T-helper 17 cell (primary cell): ENCODE measurements around the gene CD72. TPM values are rescaled to one million over a fixed set of nuclear protein-coding genes. Genes with fewer than 3 reads are reported as not detected.
"Not testable (repeated sequence)": the region's sequence is repeated elsewhere in the genome, so short reads cannot be mapped to it uniquely, and the experiment has no call there.

Experiments used
- ATAC-seq: fragments of 150-1000 bp; cut with Tn5 transposase; 2 replicates; pipeline ENCODE4 v1.10.0; 2021; ENCODE audit warnings: mild to moderate bottlenecking, moderate library complexity
- DNase-seq, 3 donors: peaks; one replicate each; pipeline versions ENCODE4 v3.0.0 to v3.0.0-alpha.2; 2020 to 2021
- H3K9me3 ChIP-seq: one replicate; pipeline ENCODE4 v1.7.0; 2013; ENCODE audit warnings: low read length, mild to moderate bottlenecking; ENCODE audit not compliant: control insufficient read depth, poor library complexity, severe bottlenecking
- H3K27ac Mint-ChIP-seq: one replicate; pipeline ENCODE4 v1.8.0; 2022; ENCODE audit warnings: mild to moderate bottlenecking, moderate library complexity, mixed read lengths
- H3K27me3 Mint-ChIP-seq: one replicate; pipeline ENCODE4 v1.8.0; 2022; ENCODE audit warnings: mixed read lengths
- H3K36me3 Mint-ChIP-seq: one replicate; pipeline ENCODE4 v1.8.0; 2022; ENCODE audit warnings: low read depth, mixed read lengths
- H3K4me1 Mint-ChIP-seq: one replicate; pipeline ENCODE4 v1.8.0; 2022; ENCODE audit warnings: mild to moderate bottlenecking, mixed read lengths
- H3K4me3 Mint-ChIP-seq: one replicate; pipeline ENCODE4 v1.8.0; 2022; ENCODE audit warnings: mild to moderate bottlenecking, moderate library complexity, mixed read lengths
- total RNA-seq, 4 donors: library from RNA in 2 of 4; stranded (reverse) in 2 of 4; gene quantifications; one replicate each; pipeline ENCODE4 v1.2.3 and lab custom pipeline; 2022 to 2026

CD72 gene
- total RNA-seq, 2 donors from 2014 or later: 3.5 to 8.1 TPM

DNA sequence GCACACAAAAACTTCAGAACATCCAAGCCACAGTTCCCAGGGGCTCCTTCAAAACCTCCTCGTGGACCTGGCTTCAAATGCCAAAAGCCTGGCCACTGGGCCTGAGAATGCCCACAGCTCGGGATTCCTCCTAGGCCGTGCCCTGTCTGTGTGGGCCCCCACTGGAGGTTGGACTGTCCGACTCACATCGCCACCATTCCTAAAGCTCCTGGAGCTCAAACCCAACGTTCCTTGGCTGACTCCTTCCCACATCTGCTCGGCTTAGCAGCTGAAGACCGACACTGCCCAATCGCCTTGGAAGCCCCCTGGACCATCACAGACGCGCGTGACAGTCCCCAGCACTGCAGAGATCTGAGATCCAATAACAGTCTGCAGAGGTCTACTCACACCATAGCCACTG, 24.8 kb upstream of the CD72 start:
- H3K27ac Mint-ChIP-seq: no peak overlapping the region
- no peaks in the 10 kb centered on the region for H3K9me3 ChIP-seq
- no peaks in the 10 kb centered on the region for H3K27me3 Mint-ChIP-seq
- peaks cover 2% of the 10 kb centered on the region for H3K36me3 Mint-ChIP-seq
- ATAC-seq (no peak), DNase-seq (no peak)
- H3K4me1 Mint-ChIP-seq: peaks cover 28% of the 10 kb centered on the region
- no peak overlapping the region for H3K4me3 Mint-ChIP-seq

DNA sequence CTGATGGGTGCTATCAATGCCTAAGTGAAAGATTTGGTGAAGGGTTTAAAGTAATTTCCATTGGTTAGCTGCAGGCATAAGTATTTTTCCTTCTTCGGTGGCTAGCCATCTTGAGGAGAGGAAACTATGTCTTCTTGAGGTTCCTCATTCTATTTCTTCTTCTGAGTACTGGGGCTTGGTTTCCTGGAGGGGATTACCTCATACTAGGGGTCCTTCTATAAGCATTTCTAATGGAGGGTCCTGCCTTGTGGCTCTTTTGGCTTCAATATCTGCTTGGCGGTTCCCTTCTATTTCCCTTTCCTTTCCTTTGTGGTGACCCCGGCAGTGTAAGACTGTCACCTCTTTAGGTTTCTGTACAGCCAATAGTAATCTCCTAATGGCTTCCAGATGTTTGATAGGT, 23.3 kb upstream of the CD72 start:
- H3K27me3 Mint-ChIP-seq, ATAC-seq, H3K36me3 Mint-ChIP-seq, H3K4me3 Mint-ChIP-seq, H3K9me3 ChIP-seq, DNase-seq, H3K27ac Mint-ChIP-seq: not testable (repeated sequence)
- peaks cover 31% of the 10 kb centered on the region for H3K4me1 Mint-ChIP-seq

DNA sequence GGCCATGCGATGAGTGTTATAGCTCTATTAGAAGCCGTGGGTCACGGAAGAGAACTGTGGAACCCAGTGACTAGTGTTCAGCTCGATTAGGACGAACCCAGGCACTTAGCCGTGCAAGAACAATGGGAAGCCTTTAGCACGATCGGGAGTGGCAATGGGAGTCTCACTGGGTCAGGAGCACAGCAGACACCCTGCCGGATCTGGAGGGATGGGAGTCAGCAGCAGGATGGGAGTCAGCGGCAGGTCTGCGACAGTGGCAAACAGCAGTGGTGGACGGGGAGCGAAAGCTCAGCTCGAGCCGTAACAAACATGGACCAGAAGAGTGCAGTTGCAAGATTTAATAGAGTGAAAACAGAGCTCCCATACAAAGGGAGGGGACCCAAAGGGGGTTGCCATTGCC, 22.2 kb upstream of the CD72 start:
- H3K27me3 Mint-ChIP-seq, H3K36me3 Mint-ChIP-seq, DNase-seq, H3K9me3 ChIP-seq, H3K4me3 Mint-ChIP-seq, ATAC-seq, H3K27ac Mint-ChIP-seq: not testable (repeated sequence)
- H3K4me1 Mint-ChIP-seq: peaks cover 29% of the 10 kb centered on the region

DNA sequence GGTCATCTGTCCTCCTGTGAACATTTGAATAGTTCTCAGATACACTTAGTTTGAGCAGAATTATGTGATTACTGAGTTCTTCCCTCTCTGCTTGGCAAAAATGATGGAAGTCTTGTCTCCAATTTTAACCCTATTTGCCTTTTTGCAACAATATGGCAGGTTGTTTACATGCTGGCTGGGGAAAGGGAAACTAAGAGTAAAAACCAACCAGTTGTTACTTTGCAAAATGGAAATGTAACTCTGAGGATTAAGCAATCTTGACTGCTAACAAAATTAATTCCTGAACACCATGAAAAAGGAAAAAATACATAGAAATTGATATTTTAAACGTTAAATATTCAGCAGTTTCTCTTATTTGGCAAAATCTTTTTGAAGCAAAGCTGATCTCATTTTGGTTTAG, 21.4 kb upstream of the CD72 start:
- ATAC-seq (no peak), DNase-seq (no peak)
- H3K27me3 Mint-ChIP-seq: no peaks in the 10 kb centered on the region
- H3K4me3 Mint-ChIP-seq: no peak overlapping the region
- H3K4me1 Mint-ChIP-seq: peaks cover 32% of the 10 kb centered on the region
- H3K27ac Mint-ChIP-seq: no peak overlapping the region
- no peaks in the 10 kb centered on the region for H3K9me3 ChIP-seq
- peaks cover 5% of the 10 kb centered on the region for H3K36me3 Mint-ChIP-seq

DNA sequence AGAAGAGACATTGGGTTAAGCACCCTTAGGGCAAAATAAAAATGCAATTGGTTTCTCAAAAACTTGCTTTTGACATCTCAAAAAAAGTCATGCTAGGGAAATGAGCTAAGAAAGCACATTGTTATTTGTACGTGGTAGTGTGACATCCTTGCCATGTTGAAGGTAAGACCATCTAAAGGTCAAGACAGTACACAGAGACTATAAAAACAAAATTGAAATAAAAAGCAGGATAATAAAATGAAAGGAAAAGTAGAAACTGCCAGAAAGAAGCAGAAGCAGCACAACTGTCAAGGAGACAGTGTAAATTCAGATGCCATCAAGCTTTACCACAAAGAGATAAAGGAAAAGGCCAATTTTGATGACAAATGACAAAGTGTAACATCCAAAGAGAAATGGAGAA, 21.0 kb upstream of the CD72 start:
- not testable (repeated sequence) for DNase-seq, H3K27ac Mint-ChIP-seq, H3K36me3 Mint-ChIP-seq, ATAC-seq, H3K27me3 Mint-ChIP-seq, H3K9me3 ChIP-seq, H3K4me3 Mint-ChIP-seq
- H3K4me1 Mint-ChIP-seq: peaks cover 33% of the 10 kb centered on the region

DNA sequence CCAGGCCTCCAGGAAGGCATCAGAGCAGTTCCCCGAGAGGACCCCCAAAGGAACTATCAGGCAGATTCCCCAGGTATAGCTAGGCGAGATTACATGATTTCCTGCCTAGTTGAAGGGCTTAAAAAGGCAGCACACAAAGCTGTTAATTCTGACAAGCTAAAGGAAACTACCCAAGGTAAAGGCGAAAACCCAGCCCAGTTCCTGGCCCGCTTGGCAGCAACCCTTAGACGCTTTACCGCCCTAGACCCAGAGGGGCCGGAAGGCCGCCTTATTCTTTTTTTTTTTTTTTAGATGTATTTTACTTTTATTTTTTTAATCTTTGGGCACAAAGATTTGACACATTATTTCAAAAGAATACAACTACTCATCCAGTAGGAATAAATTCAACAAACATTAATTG, 20.5 kb upstream of the CD72 start:
- not testable (repeated sequence) for H3K4me3 Mint-ChIP-seq, H3K36me3 Mint-ChIP-seq, H3K9me3 ChIP-seq, DNase-seq, H3K27me3 Mint-ChIP-seq
- Mint-ChIP-seq H3K4me1 (peaks cover 33% of the 10 kb centered on the region), H3K27ac (peak overlapping the region; percentile 65)
- peak; percentile 41 for ATAC-seq

DNA sequence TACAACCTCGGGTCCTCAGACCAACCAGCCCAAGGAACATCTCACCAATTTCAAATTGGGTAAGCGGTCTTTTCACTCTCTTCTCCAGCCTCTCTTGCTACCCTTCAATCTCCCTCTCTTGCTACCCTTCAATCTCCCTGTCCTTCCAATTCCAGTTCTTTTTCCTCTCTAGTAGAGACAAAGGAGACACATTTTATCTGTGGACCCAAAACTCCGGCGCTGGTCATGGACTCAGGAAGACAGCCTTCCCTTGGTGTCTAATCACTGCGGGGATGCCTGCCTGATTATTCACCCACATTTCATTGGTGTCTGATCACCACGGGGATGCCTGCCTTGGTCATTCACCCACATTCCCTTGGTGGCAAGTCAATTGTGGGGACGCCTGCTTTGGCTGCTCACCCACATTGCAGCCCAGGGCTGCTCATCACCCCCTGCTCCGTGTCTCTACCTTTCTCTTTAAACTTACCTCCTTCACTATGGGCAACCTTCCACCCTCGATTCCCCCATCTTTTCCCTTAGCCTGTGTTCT, 19.3 kb upstream of the CD72 start:
- H3K4me3 Mint-ChIP-seq, H3K36me3 Mint-ChIP-seq, H3K27me3 Mint-ChIP-seq, DNase-seq, H3K9me3 ChIP-seq, ATAC-seq: not testable (repeated sequence)
- Mint-ChIP-seq H3K4me1 (peaks cover 32% of the 10 kb centered on the region), H3K27ac (peak overlapping the region; percentile 65)

DNA sequence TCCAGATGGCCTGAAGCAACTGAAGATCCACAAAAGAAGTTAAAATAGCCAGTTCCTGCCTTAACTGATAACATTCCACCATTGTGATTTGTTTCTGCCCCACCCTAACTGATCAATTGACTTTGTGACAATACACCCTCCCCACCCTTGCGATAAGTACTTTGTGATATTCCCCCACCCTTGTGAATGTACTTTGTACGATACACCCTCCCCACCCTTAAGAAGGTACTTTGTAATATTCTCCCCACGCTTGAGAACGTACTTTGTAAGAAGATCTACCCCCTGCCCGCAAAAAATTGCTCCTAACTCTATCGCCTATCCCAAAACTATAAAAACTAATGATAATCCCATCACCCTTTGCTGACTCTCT, 18.6 kb upstream of the CD72 start:
- Mint-ChIP-seq H3K27ac (peak overlapping the region; percentile 51), H3K4me1 (peaks cover 32% of the 10 kb centered on the region)
- H3K4me3 Mint-ChIP-seq, ATAC-seq, H3K36me3 Mint-ChIP-seq, H3K27me3 Mint-ChIP-seq, DNase-seq, H3K9me3 ChIP-seq: not testable (repeated sequence)

DNA sequence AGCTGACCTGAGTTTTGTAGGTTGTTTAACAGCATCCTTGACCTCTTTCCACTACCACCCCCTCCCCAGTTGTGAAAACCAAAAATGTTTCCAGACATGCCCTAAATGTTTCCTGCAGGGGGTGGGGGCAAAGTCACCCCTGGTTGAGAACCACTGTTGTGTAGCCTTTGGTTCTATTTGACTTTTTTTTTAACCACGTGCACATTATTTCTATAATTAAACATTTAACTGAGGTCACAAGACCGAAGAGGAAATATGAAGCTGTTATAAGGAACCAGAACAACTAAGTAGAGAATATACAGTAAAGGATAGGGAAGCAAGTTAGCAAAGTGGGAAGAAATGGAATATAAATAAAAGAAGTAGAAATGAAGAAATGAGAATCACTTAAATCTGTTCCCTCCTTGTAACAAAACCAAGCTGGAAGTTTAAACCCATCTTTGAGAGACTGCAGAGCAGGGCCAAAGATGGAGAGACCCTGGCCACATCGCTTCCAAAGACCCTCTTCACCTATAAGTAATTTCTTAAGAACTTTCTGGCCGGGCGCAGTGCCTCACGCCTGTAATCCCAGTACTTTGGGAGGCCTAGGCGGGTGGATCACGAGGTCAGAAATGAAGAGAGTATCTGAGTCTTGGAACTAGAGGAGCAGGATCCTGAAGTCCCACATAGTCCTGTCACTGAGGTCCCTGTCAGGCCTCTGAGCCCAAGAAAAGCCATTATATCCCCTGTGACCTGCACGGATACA, 18.1 kb upstream of the CD72 start:
- H3K9me3 ChIP-seq: no peaks in the 10 kb centered on the region
- H3K27me3 Mint-ChIP-seq: no peaks in the 10 kb centered on the region
- H3K36me3 Mint-ChIP-seq: peaks cover 6% of the 10 kb centered on the region
- no peak for ATAC-seq
- no peak for DNase-seq
- H3K4me3 Mint-ChIP-seq: no peak overlapping the region
- peak overlapping the region; percentile 51 for H3K27ac Mint-ChIP-seq
- peaks cover 32% of the 10 kb centered on the region for H3K4me1 Mint-ChIP-seq

DNA sequence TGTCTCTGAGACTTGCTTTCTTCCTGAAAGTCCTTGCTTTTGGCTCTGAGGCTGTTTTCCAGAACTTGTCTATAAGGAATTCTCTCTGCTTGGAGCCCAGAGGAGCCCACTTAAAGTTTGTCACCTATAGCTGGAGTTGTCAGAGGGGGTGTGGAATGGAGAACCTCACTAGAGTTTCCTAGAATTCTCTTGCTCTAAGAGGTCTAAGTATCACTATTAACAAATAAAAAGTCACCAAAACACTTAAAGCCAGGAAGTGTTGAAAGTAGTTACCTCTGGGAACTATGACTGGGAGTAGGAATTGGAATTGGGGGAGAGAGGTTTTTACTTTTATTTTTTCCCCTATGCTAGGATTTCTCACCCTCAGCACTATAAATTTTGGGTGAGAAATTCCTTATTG, 17.5 kb upstream of the CD72 start:
- no peaks in the 10 kb centered on the region for H3K27me3 Mint-ChIP-seq
- H3K27ac Mint-ChIP-seq: no peak overlapping the region
- DNase-seq (no peak), ATAC-seq (no peak)
- peaks cover 6% of the 10 kb centered on the region for H3K36me3 Mint-ChIP-seq
- H3K9me3 ChIP-seq: no peaks in the 10 kb centered on the region
- H3K4me3 Mint-ChIP-seq: no peak overlapping the region
- H3K4me1 Mint-ChIP-seq: peaks cover 32% of the 10 kb centered on the region

DNA sequence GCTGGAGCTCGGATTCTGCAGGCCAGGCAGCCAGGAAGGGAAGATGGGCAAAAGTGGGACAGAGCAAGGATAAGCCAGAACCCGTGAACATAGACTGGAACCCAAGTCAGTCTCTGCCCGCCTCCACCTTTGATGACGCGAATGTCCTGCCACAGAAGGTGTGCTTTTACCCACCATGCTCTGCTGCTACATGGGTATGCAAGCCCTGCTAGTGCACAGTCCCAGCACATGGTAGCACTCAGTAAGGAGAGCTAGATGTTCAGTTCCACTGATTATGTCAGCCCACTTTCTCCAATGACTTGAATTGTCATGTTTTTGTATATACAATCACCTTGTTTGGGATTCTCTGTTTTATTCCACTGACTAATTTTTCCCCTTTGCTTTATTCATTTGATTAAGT, 11.4 kb upstream of the CD72 start:
- H3K27me3 Mint-ChIP-seq: no peaks in the 10 kb centered on the region
- no peak overlapping the region for H3K4me3 Mint-ChIP-seq
- peaks cover 1% of the 10 kb centered on the region for H3K36me3 Mint-ChIP-seq
- DNase-seq (no peak), ATAC-seq (no peak)
- H3K27ac Mint-ChIP-seq: no peak overlapping the region
- H3K4me1 Mint-ChIP-seq: peaks cover 5% of the 10 kb centered on the region
- H3K9me3 ChIP-seq: no peaks in the 10 kb centered on the region

DNA sequence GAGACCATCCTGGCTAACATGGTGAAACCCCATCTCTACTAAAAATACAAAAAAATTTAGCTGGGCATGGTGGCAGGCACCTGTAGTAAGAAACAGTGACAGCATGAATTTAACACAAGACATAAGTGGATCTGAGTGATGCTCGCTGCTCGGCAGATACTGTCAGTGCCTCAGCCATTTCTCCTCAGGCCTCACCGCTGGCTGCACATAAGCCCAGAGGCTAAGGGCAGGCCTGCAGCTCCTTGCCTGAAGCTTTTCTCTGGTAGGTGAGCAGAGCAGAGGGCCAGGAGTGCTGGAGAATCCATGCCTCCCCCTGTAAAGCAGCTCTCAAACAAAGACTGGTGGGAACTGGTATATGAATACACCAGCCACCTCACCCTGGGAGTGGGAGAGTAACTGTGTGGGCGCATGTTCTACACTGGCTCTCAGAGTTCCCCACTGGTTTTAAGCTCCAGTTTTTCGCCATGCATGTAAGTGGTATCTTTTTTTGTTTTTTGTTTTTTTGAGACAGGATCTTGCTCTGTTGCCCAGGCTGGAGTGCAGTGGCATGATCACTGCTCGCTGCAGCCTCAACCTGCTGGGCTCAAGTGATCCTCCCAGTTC, 10.3 kb upstream of the CD72 start:
- Mint-ChIP-seq H3K27ac (no peak overlapping the region), H3K4me3 (no peak overlapping the region)
- no peak for ATAC-seq

DNA sequence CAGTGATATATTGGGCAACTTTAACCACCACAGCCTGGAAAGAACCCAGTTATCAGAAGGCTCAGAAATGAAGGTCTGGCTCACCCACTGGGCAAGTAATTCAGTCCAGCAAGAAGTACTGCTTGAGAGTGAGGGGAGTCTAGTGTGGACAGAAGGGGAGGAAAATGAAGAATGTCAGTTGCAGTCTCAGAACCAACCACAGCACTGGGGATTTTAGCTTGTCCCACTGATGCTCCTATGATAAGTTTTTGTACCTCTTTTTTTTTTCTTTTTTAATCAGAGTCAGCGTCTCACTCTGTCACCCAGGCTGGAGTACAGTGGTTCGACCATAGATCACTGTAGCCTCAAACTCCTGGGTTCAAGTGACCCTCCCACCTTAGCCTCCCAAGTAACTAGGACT, 9.4 kb upstream of the CD72 start:
- DNase-seq (no peak), ATAC-seq (no peak)
- peaks cover 2% of the 10 kb centered on the region for H3K4me1 Mint-ChIP-seq
- no peaks in the 10 kb centered on the region for H3K27me3 Mint-ChIP-seq
- no peaks in the 10 kb centered on the region for H3K9me3 ChIP-seq
- H3K4me3 Mint-ChIP-seq: no peak overlapping the region
- H3K36me3 Mint-ChIP-seq: no peaks in the 10 kb centered on the region
- H3K27ac Mint-ChIP-seq: no peak overlapping the region

More for the DNA sequence above, 10.3 kb upstream of the CD72 start:
- no peaks in the 10 kb centered on the region for H3K27me3 Mint-ChIP-seq
- no peak for DNase-seq
- H3K9me3 ChIP-seq: no peaks in the 10 kb centered on the region
- H3K4me1 Mint-ChIP-seq: peaks cover 3% of the 10 kb centered on the region
- H3K36me3 Mint-ChIP-seq: no peaks in the 10 kb centered on the region

DNA sequence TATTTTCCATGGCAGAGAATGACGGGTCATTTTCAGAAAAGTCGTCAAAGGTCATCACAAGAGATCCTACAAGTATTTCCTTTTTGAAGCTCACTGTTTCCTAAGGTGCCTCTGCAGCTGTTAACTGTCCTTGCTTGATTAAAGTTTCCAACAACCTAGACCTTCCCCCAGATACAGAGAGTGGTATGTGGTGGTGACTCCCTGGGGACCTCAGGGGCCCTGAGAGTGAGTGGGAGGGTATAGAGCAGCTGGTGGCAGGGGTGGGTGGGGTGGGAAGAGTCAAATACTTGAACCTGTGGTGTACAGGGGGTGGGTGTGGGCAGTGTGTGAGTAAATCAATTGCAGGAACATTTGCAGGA, 1.6 kb upstream of the CD72 start:
- no peaks in the 10 kb centered on the region for H3K27me3 Mint-ChIP-seq
- H3K36me3 Mint-ChIP-seq: no peaks in the 10 kb centered on the region
- DNase-seq: no peak
- H3K4me1 Mint-ChIP-seq: peaks cover 36% of the 10 kb centered on the region
- no peak for ATAC-seq
- H3K27ac Mint-ChIP-seq: no peak overlapping the region
- no peaks in the 10 kb centered on the region for H3K9me3 ChIP-seq
- H3K4me3 Mint-ChIP-seq: no peak overlapping the region
